Right hindlimb (tissue), 1 donor: ENCODE measurements around the gene PDK3.

Source experiments
- DNase-seq: peaks from one replicate; pipeline ENCODE4 v3.0.0-alpha.2; 2018

Gene PDK3

DNA sequence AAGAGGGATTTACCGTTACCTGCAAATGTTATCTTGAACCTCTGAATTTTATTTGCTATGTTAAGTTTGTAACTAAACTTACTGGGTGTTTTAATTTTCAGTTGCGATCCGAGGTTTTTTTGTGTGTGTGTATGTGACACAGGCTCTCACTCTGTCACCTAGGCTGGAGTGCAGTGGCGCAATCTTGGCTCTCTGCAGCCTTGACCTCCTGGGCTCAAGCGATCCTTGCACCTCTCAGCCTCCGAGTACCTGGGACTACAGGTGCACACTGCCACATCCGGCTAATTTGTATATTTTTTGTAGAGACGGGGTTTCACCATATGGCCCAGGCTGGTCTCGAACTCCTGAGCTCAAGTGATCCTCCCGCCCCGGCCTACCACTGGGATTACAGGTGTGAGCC lies 18.5 kb downstream of the PDK3 start:
- no peak for DNase-seq

DNA sequence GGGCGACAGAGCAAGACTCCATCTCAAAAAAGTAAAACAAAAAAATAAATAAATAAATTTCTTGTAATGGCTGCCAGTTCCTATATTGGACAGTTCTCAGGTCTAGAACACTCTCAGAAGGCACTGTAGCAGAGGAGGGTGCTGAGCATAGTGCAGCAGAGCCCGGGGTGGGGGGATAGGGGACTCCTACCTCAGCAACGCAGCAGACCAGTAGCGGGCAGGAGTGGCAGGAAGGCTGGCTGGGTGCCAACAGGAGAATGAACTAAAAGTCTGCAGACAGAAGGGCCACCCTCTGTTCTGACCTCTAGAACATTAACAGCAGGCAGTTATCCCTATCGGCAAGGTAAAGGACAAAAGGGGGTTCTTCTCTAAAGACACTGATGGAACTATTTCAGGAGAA lies 20.2 kb downstream of the PDK3 start:
- DNase-seq: no peak

DNA sequence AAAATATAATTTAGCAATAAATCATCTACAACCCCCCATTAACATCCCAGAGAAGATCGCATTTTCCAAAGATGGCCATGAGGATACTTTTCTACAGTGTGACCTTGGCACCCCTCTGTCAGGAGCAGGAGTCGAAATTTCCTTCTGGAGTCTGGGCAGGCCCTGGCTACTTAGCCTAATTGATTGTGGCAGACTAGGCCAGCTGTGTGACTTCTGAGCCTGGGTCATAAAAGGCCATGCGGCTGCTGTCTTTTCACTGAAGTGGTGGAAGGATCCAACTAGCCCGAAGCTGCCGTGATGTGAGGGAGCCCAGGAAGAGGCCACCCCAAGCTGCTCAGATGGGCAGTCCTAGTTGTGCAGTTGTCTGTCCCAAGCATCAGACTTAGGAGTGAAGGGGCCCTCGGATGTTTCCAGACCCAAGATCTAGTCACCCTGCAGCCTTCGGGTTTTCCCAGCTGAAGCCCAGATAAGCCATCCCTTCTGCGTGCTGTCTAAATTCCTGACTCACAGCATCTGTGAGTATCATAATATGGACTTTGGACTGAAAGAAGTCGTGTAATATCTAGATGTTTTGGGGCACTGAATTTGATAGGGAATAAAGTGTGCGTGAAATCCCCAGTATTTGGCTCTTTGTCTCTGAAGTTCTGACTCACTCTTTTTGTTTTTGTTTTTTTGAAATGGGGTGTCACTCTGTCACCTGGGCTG lies 21.0 kb downstream of the PDK3 start:
- no peak for DNase-seq

DNA sequence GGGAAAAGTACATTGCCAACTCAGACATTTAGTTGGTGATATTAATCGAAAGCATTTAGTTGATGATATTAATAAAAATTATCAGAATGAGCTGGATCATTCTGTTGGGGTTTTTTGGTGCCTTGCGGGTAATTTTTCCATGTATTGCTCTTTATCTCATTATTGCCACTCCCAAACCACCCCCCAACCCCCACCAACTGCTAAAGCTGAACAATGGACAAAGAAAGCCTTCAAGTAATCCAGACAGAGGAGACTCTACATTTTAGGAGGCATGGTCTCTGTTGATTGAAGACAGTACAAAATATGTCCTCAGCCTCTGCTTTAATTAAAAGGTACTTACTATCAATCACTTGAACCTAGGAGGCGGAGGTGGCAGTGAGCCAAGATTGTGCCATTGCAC lies 22.5 kb downstream of the PDK3 start:
- DNase-seq: no peak

DNA sequence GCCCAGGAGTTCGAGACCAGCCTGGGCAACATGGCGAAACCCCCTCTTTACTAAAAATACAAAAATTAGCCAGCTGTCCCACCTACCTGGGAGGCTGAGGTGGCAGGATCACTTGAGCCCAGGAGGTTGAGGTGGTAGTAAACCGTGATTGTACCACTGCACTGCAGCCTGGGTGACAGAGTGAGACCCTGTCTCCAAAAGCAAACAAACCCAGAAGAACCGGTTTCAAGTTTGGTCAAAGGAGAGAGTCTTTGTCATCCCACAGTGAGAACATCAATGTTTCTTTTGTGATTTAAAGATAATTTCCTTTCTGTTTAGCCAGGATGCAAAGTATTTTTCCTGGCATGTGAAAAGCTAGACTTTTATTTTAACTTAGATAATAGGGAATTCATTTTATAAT lies 26.7 kb downstream of the PDK3 start:
- DNase-seq: no peak

DNA sequence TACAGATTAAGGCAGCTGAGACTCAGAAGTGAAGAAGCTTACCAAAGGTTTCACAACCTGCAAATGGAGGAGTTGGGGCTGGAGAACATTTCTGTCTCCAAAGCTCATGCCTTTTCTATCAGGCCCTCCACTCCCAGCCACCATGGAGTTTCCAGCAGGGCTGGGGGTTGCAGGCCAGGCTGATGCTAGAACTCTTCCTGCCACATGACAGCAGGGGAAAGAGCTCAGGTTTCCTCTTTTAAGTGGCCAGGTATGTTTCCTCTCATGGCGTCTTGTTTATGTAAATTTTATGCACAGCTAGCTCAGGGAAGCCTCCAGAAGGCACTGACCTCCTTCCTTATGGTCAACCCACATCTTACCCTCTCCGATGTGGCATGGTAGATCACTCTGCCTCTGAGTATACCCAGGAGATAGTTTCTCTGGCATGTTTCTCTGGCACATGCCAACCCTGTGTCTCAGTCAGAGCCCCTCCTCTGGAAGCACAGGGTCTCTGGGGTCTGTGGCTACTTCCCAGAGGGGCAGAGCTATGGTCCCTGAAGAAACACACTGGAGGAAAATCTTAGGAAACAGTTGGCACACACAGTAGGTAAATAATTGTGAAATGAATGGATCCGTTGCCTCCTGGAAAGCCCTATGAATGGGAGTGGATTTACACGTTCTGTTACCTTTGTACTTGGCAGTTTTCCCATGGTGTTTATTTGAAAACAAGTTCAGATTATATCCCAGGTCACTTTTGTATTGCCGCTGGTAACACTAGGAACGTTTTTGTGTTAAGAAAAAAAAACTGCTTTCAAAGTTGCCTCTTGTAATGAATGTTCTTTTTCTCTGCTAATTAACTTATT lies 28.9 kb downstream of the PDK3 start:
- no peak for DNase-seq

DNA sequence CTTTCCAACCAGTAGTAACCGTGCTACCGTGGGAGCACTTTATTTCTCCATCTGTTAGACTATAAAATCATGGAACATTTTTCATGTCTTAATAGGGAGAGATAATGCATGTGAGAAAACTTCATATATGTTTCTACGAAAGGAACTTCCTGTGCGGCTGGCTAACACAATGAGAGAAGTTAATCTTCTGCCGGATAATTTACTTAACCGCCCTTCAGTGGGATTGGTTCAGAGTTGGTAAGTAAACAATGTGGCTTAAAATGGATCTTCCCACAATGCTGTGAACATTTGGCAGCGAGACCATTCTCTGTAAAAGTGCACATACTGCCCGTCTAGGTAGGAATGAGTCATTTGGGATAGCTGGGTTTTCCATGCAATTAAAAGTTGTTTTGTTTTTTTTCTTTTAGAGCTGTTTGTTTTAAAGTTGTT lies 29.6 kb downstream of the PDK3 start:
- peak; percentile 29 for DNase-seq

DNA sequence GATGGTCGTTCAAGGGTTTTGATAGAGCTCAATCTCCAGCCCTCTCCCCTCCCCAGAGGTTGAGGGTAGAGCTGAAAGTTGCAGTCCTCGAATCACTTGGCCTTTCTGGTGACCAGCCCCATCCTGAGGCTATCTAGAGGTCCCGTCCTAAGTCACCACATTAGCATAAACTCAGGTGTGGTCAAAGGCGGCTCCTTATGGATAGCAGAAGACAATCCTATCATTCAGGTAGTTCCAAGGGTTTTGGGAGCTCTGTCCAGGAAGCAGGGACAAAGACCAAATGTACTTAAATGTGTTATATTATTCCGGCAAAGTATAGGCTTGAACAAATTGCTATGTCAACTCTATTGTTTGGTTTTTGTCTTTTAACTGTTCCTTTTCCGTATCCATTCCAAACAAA lies 30.6 kb downstream of the PDK3 start:
- DNase-seq: no peak

DNA sequence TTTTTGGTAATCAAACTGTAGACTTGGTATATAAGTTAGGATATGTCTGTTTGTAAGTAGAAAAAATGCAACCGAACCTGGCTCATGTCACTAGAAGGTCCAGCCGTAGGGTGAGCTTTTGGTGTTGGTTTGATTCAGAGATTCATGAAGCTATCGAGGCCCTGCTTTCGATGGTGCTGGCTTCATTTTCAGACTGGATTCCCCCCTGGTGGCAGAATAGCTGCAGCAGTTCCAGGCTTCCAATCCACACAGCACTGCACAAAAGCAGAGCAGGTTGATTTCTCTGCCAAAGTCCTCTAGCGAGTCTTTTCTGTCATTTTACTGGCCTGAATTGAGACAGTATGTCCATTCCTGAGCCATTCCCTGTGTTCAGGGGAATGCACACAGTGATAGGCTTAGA lies 33.1 kb downstream of the PDK3 start:
- peak; percentile 54 for DNase-seq

DNA sequence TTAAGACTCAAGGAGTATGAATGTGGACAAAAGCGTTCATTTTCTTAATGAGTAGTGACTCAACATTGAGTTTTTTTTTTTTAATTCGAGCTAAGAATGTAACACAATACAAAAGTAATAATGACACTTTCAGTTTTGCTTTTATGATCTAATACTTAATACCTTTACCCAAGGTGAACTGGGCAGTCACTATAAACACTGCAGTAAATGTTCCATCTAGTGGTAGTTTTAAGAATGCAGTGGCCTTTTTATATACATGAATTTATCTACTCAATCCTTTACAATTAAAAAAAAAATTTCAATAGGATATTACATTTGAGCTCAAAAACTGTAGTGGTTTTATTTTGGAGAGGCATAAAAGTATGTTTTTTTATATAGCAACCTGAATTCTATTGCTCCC lies 33.9 kb downstream of the PDK3 start:
- no peak for DNase-seq

DNA sequence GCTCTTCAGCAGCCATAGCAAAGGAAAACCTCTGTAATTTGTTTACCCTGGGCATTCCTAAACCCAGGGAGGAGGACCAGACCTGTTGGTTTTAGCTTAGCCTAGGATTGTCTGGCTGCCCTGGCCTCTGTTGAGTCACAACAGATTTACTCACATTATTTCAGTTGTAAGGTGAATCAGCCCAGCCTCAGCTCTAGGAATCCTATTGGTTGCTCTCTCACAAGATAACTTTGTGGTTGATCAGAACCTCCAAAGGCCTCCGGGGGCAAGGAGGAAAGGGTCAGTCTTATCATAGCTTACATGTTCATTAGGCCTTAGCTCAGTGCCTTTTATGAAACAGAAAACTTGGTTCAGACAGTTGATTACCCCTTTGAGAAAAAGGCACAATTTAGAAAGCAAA lies 41.0 kb downstream of the PDK3 start:
- no peak for DNase-seq

DNA sequence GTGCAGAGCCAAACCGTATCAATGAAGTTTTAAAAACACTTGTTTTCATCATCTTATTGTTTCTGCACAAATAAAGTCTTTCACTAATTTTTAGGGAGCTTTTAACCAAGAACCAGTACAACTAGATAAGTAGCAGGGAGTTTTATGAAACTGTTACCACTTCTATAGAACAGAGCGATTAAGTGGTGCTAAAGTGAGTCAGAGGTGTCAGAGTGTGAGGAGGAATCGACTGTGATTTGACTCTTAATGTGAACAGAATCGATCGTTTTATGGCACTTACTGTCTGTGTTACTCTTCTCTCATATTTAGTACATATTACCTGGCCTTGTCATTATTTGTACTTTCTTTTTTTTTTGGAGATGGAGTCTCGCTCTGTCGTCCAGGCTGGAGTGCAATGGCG lies 43.3 kb downstream of the PDK3 start:
- DNase-seq: no peak

DNA sequence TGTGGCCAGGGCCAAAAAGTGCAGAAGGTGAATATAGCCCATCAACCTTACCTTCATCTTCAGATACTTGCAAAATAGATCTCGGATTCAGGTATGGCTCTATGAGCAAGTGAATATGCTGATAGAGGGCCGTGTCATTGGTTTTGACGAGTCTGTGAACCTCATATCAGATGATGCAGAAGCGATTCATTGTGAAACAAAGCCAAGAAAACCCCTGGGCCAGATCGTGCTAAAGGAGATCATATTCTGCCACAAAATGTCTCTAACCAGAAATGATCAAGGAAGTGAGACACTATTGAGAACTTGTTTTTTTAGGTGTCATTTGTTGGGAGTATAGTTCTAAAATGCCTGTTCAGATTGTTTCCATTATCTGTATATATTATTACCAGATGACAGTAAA lies 48.3 kb downstream of the PDK3 start:
- no peak for DNase-seq

DNA sequence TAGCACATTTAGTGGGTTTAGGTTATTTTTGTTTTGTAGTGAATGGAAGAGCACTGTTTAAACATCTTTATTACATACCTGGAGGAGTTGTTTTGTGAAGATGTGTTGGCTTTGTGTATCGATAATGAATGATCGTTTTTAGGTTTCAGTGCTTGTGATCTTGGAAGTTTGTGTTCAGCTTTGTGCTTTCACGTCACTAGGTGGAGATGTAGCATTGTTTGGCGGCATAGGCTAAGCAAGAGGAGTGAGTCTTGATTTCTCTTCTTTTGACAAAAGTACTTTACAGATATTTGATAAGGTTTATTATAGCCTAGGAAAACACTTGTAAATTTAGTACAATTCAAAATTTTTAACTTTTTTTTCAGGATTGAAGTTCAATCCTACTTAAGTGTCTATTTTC lies 50.4 kb downstream of the PDK3 start:
- no peak for DNase-seq

DNA sequence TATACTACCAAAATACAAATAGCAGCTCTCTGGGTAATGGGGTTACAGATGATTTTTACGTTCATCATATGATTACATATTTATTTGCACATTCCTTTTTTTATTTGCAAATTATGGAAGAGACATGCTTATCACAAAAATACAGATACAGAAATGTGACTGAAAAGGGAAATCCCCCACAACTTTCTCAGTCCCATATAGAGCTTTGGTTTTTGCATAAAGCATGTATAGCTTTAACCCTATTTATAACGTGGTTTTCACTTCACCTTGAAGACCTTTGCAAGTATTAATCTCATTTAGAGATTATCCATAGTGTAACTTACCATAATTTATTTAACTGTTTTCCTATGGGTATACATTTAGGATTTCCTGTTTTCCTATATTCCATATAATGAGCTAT lies 55.4 kb downstream of the PDK3 start:
- DNase-seq: no peak

DNA sequence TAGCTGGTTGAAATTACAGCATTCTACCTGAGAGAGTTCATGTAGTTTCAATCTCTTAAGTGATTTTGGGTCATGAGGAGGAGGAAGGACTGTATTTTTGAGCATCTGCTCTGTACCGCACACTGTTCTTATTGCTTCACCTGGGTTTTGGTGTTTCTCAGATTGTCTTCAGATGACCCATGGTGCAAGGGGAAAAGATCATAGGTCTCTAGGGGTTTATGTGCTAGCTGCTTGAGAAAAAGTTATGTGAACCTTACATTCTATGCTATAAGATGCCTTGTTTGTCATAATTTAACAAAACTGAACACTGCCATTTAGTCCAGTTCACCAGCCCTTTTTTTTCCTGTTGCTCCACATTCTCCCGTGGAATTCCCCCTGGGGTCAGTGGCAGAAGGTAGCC lies 60.4 kb downstream of the PDK3 start:
- DNase-seq: no peak

DNA sequence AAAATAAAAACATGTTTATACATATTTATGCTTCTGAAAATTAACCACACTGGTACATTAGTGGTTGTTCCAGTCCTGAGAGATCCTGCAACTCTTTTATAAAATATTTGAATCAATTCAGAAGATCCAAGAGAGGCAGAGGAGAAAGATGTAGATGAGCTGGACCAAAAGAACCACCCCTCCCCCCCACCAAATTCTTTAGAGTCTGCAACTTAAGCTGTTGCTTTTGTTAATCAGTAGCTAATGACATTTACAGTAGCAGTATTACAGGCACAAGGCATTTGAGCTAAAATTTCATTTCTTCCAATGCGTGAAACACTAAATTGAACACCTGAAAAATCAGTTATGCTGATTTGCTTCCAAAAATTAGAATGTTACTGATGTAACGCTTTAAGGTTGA lies 61.5 kb downstream of the PDK3 start:
- no peak for DNase-seq

DNA sequence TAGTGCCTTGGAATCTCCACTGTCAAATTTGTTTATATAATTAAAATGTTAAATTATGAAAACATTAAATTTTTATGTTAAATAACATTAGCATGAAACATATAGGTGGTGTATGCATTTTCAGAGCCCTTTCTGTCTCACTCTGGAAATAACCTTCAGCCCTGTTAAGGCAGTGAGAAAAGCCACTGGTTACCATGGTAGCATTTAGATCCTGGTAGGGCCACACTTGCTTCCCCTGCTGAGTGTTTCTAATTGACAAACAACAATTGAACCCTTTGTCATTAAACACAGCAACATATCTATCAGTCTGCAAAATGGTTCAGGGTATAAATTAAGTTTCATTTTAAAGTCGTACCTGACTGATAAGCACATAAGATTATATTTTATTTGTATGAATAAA lies 63.5 kb downstream of the PDK3 start:
- no peak for DNase-seq

DNA sequence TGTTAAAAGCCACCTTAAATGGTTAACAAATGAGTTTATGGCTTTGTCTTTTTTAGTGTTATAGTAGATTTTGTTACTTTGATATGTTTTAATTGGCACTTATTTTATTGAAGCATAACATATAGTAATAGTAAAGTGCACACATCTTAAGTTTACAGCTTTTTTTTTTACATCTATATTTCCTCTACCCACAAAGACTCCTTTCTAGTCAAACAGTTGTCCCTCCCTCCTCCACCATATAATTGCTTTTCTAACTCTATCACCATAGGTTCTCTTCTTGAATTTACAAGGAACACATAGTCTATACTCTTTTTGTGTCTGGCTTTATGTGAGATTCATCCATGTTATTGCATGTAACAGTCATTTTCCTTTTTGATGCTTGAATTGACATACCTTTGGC lies 71.5 kb downstream of the PDK3 start:
- DNase-seq: no peak

DNA sequence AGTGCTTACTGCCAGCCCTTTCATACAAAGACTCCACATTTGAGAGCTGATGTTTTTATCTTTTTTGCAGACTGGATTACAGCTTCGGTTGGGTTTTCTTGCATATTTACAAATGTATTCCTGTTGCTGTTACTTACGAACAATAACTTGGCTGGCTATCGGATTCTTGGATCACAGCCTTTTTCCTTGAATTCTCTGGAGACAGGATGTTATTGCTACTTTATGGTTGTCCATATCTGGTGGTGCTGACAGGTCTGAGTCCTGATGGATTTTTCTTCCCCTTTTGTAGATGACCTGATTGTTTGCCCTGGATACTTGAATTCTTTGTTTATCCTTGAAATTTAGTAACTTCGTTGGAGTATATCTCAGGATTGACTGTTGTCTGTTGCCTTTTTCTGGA lies 77.7 kb downstream of the PDK3 start:
- DNase-seq: peak; percentile 20

DNA sequence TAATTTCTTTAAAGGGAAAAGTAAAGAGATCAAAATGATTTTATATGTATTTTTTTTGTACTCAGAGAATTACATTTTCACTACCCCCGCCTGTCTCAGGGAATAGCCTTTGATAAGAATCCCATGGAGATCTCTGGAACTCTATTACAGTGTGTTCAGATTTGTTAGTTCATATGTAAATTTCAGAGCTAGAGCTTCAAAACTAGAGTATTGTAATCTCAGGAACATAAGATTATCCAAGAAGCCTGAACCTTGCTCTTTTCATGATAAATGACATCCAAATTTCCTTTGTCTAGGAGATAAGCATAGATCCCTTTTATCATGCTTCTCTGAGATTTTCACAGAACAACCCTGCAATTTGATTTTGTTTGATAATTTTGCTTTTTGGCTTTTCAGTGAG lies 82.9 kb downstream of the PDK3 start:
- no peak for DNase-seq

DNA sequence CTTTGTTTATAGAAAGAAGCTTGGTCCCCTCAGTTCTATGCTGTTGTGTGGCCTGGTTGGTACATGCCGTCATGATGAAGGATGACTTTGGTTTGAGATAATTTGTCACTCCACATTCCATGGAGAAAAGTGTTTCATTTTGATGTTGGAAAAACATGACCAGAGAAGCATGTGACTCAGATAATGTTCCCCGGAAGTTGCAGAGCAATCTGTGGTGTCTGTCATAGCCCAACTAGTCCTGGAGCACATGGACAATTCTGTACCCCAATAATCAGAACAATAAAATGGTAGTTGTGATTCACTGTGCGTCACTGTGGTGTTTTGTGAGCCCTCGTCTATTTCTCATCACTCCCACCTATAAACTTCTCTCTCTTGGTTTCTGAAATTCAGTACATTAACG lies 85.1 kb downstream of the PDK3 start:
- DNase-seq: no peak

DNA sequence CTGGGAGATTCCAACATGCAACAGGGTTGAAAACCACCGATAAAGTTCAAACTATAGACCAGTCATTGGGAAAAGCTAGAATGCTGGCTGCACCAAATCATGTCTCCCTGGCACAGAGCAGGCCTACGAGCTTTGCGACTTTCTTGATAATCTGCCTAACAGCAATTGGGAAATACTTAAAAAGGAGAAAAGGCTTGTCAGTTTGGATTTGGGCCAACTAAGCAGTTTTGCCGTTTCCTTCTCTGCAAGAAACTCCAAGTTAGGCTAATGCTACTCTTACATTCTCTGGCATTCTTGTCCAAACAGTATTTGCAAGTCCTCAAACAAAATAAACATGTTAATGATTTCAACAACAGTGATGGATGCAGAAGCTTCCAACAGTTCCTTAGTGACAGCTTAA lies 87.9 kb downstream of the PDK3 start:
- DNase-seq: no peak

DNA sequence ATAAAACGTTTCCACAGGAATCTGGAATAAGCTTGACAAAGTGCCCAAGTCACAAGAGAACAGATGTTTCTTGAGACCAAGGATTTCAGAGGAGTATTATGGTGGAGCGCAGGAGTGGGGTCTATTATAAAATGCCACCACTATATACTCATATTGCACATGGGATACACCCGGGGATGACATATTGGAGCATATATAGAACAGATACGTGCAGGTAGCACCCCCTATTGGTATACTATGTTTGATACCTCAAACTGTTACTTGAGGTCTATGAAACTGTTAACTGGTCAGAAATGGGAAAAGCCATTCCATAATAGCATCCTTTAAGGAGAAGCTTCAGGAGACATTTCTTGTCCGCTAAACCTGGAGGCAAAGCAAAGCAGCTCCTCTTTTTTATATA lies 96.0 kb downstream of the PDK3 start:
- DNase-seq: no peak
